Activated naive CD4-positive, alpha-beta T cell treated with anti-CD3 and anti-CD28 coated beads, Interleukin-2, amount 50 U/mL, for 72 hours (primary cell): ENCODE results near the gene DUSP14. TPM values are rescaled to one million over a fixed set of nuclear protein-coding genes. Genes with fewer than 3 reads are reported as not detected.

Experiments used
- total RNA-seq, 2 donors: library from RNA; stranded (reverse); gene quantifications; one replicate each; pipeline ENCODE4 v1.2.3, GENCODE V29; 2022

Gene DUSP14
- total RNA-seq, 2 donors from 2014 or later: 7.6 to 13.1 TPM

Other genes starting within 250 kb of the DUSP14 start
- gene C17orf78, start 113.9 kb upstream of the DUSP14 start, total RNA-seq: not detected
- 10 to 100 TPM; 47.6 to 59.9 TPM for gene ACACA, start 83.1 kb upstream of the DUSP14 start, total RNA-seq
- gene TADA2A, start 83.0 kb upstream of the DUSP14 start, total RNA-seq: 10 to 100 TPM; 24.8 to 33.4 TPM
- gene SYNRG, start 119.5 kb downstream of the DUSP14 start, total RNA-seq: 10 to 100 TPM; 53.3 to 76.5 TPM
- 10 to 100 TPM; 25.0 to 45.2 TPM for gene DDX52, start 153.6 kb downstream of the DUSP14 start, total RNA-seq